ENCODE data around the gene CACNB2.
"Not testable (repeated sequence)": the region's sequence is repeated elsewhere in the genome, so short reads cannot be mapped to it uniquely, and the experiment has no call there.

CACNB2 gene

GRCh38 chr10:18145652-18146051 is 5.4 kb downstream of the CACNB2 start:
- no peak for DNase-seq

- no peak for DNase-seq
Measured at GRCh38 chr10:18149196-18149800, 9.1 kb downstream of the CACNB2 start.

GRCh38 chr10:18151356-18151890 is 11.2 kb downstream of the CACNB2 start:
- DNase-seq = no peak

- DNase-seq = not testable (repeated sequence)
Measured at GRCh38 chr10:18153381-18153780, 13.2 kb downstream of the CACNB2 start.

GRCh38 chr10:18155321-18155720 is 15.1 kb downstream of the CACNB2 start:
- DNase-seq = no peak

- DNase-seq = not testable (repeated sequence)
Measured at GRCh38 chr10:18156797-18157196, 16.6 kb downstream of the CACNB2 start.

GRCh38 chr10:18157881-18158280 is 17.7 kb downstream of the CACNB2 start:
- no peak for DNase-seq

GRCh38 chr10:18158773-18159265 is 18.6 kb downstream of the CACNB2 start:
- DNase-seq = no peak

- DNase-seq = no peak
Measured at GRCh38 chr10:18159557-18159956, 19.3 kb downstream of the CACNB2 start.

GRCh38 chr10:18162021-18162627 is 21.9 kb downstream of the CACNB2 start:
- no peak for DNase-seq

- no peak for DNase-seq
Measured at GRCh38 chr10:18164093-18164492, 23.9 kb downstream of the CACNB2 start.

- DNase-seq = no peak
Measured at GRCh38 chr10:18164748-18165361, 24.6 kb downstream of the CACNB2 start.

GRCh38 chr10:18178854-18179483 is 38.7 kb downstream of the CACNB2 start:
- no peak for DNase-seq

GRCh38 chr10:18179891-18180290 is 39.7 kb downstream of the CACNB2 start:
- no peak for DNase-seq

GRCh38 chr10:18181382-18181781 is 41.2 kb downstream of the CACNB2 start:
- not testable (repeated sequence) for DNase-seq

- DNase-seq = no peak
Measured at GRCh38 chr10:18185621-18186020, 45.4 kb downstream of the CACNB2 start.

GRCh38 chr10:18190840-18191239 is 50.6 kb downstream of the CACNB2 start:
- DNase-seq = no peak

- no peak for DNase-seq
Measured at GRCh38 chr10:18194634-18195033, 54.4 kb downstream of the CACNB2 start.

- DNase-seq = no peak
Measured at GRCh38 chr10:18195060-18195799, 55.0 kb downstream of the CACNB2 start.

GRCh38 chr10:18196806-18197550 is 56.8 kb downstream of the CACNB2 start:
- DNase-seq = no peak

- DNase-seq = no peak
Measured at GRCh38 chr10:18197706-18198105, 57.5 kb downstream of the CACNB2 start.

GRCh38 chr10:18201877-18202276 is 61.7 kb downstream of the CACNB2 start:
- no peak for DNase-seq
